Muscle layer of duodenum (tissue), 2 donors: ENCODE data around the gene SUN2.

ENCODE experiments used
- H3K27ac ChIP-seq: one replicate; pipeline ENCODE4 v1.7.0; 2013; ENCODE audit warnings: mild to moderate bottlenecking, low read length
- H3K27me3 ChIP-seq: one replicate; pipeline ENCODE4 v1.7.0; 2013; ENCODE audit warnings: low read depth, mild to moderate bottlenecking, control low read depth, low read length
- H3K36me3 ChIP-seq, 2 donors: one replicate each; pipeline ENCODE4 v1.7.0; 2013; ENCODE audit warnings: low read length in 2 of 2, control low read depth in 1 of 2, mild to moderate bottlenecking in 1 of 2; ENCODE audit not compliant: insufficient read depth in 2 of 2, control insufficient read depth in 1 of 2
- H3K4me1 ChIP-seq, 2 donors: one replicate each; pipeline ENCODE4 v1.7.0; 2013; ENCODE audit warnings: low read length in 2 of 2, mild to moderate bottlenecking in 2 of 2, control low read depth in 1 of 2, moderate library complexity in 1 of 2; ENCODE audit not compliant: insufficient read depth in 2 of 2, control insufficient read depth in 1 of 2
- H3K4me3 ChIP-seq, 2 donors: one replicate each; pipeline ENCODE4 v1.7.0; 2013; ENCODE audit warnings: low read length in 2 of 2, low read depth in 1 of 2, mild to moderate bottlenecking in 1 of 2
- H3K9me3 ChIP-seq, 2 donors: one replicate each; pipeline ENCODE4 v1.7.0; 2013; ENCODE audit warnings: low read length in 2 of 2, control low read depth in 1 of 2, mild to moderate bottlenecking in 1 of 2; ENCODE audit not compliant: control insufficient read depth in 1 of 2
- donor health status: healthy.

The SUN2 gene

GRCh38 chr22:38720350-38720749, 35.4 kb downstream of the SUN2 start:
- no peaks in the 10 kb centered on the region for H3K9me3 ChIP-seq
- H3K4me3 ChIP-seq: no peak overlapping the region
- H3K36me3 ChIP-seq: peaks cover 67 to 71% of the 10 kb centered on the region in 2 donors
- H3K27ac ChIP-seq: no peak overlapping the region
- peaks cover 0 to 15% of the 10 kb centered on the region in 2 donors for H3K4me1 ChIP-seq
- no peaks in the 10 kb centered on the region for H3K27me3 ChIP-seq

DNA sequence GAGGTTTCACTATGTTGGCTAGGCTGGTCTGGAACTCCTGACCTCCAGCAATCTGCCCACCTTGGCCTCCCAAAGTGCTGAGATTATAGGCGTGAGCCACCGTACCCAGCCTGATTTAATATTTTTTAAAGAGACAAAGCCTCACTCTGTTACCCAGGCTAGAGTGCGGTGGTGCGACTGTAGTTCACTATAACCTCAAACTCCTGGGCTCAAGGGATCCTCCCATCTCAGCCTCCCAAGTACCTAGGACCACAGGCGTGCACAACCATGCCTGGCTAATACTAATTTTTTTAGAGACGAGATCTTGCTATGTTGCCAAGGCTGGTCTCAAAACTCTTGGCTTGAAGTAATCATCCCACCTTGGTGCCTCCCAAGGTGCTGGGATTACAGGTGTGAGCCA, 36.6 kb downstream of the SUN2 start:
- Histone ChIP-seq H3K27ac (no peak overlapping the region), H3K36me3 (peaks cover 57 to 59% of the 10 kb centered on the region in 2 donors)

GRCh38 chr22:38718414-38718813, 37.4 kb downstream of the SUN2 start:
- H3K27ac ChIP-seq: no peak overlapping the region
- peaks cover 0 to 27% of the 10 kb centered on the region in 2 donors for H3K4me1 ChIP-seq
- no peak overlapping the region for H3K4me3 ChIP-seq
- H3K9me3 ChIP-seq: no peaks in the 10 kb centered on the region
- peaks cover 49 to 52% of the 10 kb centered on the region in 2 donors for H3K36me3 ChIP-seq
- H3K27me3 ChIP-seq: no peaks in the 10 kb centered on the region

More for the DNA sequence above, 36.6 kb downstream of the SUN2 start:
- no peaks in the 10 kb centered on the region for H3K9me3 ChIP-seq
- no peak overlapping the region for H3K4me3 ChIP-seq
- H3K4me1 ChIP-seq: peaks cover 0 to 20% of the 10 kb centered on the region in 2 donors
- no peaks in the 10 kb centered on the region for H3K27me3 ChIP-seq

- peaks cover 0 to 35% of the 10 kb centered on the region in 2 donors for H3K4me1 ChIP-seq
- peaks cover 38 to 40% of the 10 kb centered on the region in 2 donors for H3K36me3 ChIP-seq
- H3K9me3 ChIP-seq: no peaks in the 10 kb centered on the region
- H3K4me3 ChIP-seq: no peak overlapping the region
- H3K27me3 ChIP-seq: no peaks in the 10 kb centered on the region
- no peak overlapping the region for H3K27ac ChIP-seq
Measured at GRCh38 chr22:38717244-38717643, 38.6 kb downstream of the SUN2 start.

GRCh38 chr22:38716826-38717225, 39.0 kb downstream of the SUN2 start:
- no peak overlapping the region for H3K27ac ChIP-seq
- peaks cover 0 to 35% of the 10 kb centered on the region in 2 donors for H3K4me1 ChIP-seq

GRCh38 chr22:38716271-38716670, 39.5 kb downstream of the SUN2 start:
- Histone ChIP-seq H3K27ac (no peak overlapping the region), H3K27me3 (no peaks in the 10 kb centered on the region), H3K36me3 (peaks cover 30 to 33% of the 10 kb centered on the region in 2 donors), H3K9me3 (no peaks in the 10 kb centered on the region), H3K4me3 (no peak overlapping the region), H3K4me1 (peaks cover 0 to 35% of the 10 kb centered on the region in 2 donors)

More at GRCh38 chr22:38716826-38717225, 39.0 kb downstream of the SUN2 start:
- peaks cover 35 to 37% of the 10 kb centered on the region in 2 donors for H3K36me3 ChIP-seq
- no peaks in the 10 kb centered on the region for H3K27me3 ChIP-seq
- H3K4me3 ChIP-seq: no peak overlapping the region
- no peaks in the 10 kb centered on the region for H3K9me3 ChIP-seq

GRCh38 chr22:38715852-38716251, 39.9 kb downstream of the SUN2 start:
- H3K27me3 ChIP-seq: no peaks in the 10 kb centered on the region
- peaks cover 0 to 35% of the 10 kb centered on the region in 2 donors for H3K4me1 ChIP-seq
- no peaks in the 10 kb centered on the region for H3K9me3 ChIP-seq
- peaks cover 28 to 30% of the 10 kb centered on the region in 2 donors for H3K36me3 ChIP-seq
- no peak overlapping the region for H3K4me3 ChIP-seq
- no peak overlapping the region for H3K27ac ChIP-seq

DNA sequence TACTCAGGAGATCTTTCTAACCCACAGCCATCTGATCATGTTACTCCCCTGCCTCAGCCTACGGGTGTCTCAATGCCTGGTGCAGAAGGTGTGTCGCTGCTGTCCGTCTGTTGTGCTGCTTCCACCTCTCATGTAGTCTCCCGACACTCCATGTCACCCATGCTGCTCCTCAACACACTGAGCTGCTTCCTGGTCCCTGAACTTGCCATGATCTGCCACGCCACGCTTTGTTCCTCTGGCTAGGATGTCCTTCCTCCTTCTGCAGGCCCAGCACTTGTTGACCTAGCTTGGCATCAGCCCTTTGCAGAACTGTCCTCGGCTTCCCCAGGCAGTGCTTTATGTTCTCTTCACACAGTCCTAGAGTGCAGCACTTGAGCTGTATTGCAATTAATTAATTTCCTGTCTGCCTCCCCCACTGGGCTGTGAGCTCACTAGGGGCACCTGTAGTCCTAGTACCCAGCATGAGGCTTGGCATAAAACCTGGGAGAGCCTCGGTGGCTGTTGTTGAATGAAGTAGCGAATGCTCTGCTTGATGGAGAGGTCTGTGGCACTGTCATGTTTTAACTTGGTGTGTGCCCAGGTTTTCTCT, 40.5 kb downstream of the SUN2 start:
- peaks cover 26 to 28% of the 10 kb centered on the region in 2 donors for H3K36me3 ChIP-seq
- no peaks in the 10 kb centered on the region for H3K9me3 ChIP-seq
- no peak overlapping the region for H3K27ac ChIP-seq
- H3K4me3 ChIP-seq: no peak overlapping the region
- H3K4me1 ChIP-seq: peaks cover 0 to 35% of the 10 kb centered on the region in 2 donors
- no peaks in the 10 kb centered on the region for H3K27me3 ChIP-seq

- Histone ChIP-seq H3K36me3 (peaks cover 28 to 38% of the 10 kb centered on the region in 2 donors), H3K4me3 (no peak overlapping the region), H3K27me3 (no peaks in the 10 kb centered on the region), H3K4me1 (peaks cover 0 to 35% of the 10 kb centered on the region in 2 donors), H3K27ac (no peak overlapping the region), H3K9me3 (no peaks in the 10 kb centered on the region)
Measured at GRCh38 chr22:38713921-38714320, 41.9 kb downstream of the SUN2 start.

DNA sequence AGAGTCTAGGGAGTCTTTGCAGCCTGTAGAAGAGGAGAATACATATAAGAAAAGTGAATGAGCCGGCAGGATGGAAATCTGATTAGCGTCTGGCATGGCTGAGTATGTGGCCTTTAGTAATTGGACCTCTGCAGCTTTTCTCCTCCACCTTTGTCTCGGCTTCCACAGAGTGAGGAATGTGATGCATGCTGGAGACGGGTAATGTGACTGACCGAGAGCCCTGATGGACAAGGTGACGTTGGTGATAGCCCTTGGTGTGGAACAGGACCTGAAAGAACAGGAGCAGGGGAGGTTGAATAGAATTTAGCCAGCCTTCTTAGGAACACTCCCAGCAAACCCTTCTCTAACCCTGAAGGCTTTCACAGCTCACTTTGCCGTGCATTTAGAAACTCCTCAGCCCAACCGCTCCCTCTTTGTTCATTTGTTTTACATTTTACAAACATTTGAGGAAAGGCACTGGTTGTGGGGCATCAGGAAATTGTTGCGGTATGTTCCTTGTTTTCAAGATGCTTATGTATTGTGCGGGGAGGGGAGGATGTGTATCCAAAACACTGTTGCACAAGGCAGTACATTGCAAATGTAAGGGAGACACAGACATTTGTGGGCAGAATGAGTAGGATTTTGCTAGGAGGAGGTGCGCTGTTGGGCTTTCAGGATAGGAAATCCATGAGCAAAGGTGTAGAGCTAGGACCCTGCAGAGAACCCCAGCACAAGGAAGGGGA, 43.2 kb downstream of the SUN2 start:
- Histone ChIP-seq H3K27ac (no peak overlapping the region), H3K4me1 (peaks cover 9 to 33% of the 10 kb centered on the region in 2 donors), H3K36me3 (peaks cover 24 to 33% of the 10 kb centered on the region in 2 donors), H3K4me3 (no peak overlapping the region), H3K9me3 (no peaks in the 10 kb centered on the region), H3K27me3 (no peaks in the 10 kb centered on the region)

DNA sequence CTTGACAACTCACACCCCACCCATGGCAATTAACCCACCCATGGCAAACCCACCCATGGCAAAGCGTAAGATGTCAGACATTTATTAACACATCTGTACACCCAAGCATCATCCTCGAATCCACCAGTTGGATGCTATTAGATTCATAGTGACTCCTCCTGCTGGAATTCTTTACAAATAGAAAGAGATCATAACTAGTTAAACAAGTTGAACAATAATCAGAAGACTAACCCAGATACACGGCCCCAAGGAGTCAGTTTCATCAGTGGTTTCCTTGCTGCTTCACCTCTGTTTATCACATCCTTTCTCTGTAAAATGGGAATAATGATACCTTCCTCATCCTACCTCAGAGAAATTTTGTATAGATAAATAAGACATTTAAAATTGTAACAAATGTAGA, 44.9 kb downstream of the SUN2 start:
- H3K27me3 ChIP-seq: no peaks in the 10 kb centered on the region
- H3K36me3 ChIP-seq: peaks cover 6 to 15% of the 10 kb centered on the region in 2 donors
- H3K4me1 ChIP-seq: peaks cover 15 to 42% of the 10 kb centered on the region in 2 donors
- no peak overlapping the region for H3K27ac ChIP-seq
- no peak overlapping the region for H3K4me3 ChIP-seq
- H3K9me3 ChIP-seq: no peaks in the 10 kb centered on the region
